NCI-H1436 (cell line): ENCODE measurements around the gene SFXN4.

Source experiments
- DNase-seq: peaks from one replicate; lab custom pipeline; 2025; lab: John Stamatoyannopoulos, UW

The SFXN4 gene

GRCh38 chr10:119165171-119166117 lies at the start of gene SFXN4:
TSS of gene SFXN4 (minus strand) at chr10:119165714. CDS start at chr10:119165647, 67 bp downstream.
- DNase-seq: peak; percentile 77

DNA sequence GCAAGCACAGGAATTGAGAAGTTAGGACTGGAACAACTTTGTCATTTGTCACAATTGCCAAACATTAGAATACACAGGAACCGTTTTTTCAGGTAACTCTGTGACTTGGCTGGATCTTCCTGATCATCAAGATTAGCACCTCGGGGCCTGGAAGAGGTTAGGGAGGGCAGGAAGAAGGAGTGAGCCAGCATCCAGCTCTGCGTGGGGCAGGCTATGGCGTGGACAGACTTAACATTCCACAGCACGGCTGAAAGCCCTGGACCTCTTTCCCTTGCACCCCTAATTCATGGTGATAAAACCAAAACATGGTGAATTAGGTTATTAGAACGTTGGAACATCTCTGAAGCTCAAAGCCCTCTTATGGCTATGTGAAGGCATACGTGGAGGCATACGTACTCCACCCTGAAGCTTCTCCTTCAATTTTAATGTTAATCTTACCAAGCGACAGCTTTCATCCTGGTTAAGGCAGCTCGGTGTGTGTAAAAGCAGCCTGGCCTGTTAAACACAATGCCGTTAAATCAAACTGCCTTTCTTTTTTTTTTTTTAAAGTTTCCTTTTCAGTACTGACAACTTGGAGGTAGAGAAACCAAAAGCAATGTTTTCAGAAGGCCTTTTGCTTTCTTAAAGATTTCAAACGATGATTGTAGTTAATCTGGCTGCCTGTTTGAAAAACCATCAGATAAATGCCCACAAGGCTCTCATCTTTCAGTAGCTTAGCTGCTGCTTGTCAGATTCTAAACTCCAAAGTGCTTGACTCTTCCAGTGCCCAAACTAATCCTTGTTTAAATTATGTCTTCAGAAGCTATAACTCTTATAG lies 46.3 kb upstream of the SFXN4 start:
- no peak for DNase-seq

DNA sequence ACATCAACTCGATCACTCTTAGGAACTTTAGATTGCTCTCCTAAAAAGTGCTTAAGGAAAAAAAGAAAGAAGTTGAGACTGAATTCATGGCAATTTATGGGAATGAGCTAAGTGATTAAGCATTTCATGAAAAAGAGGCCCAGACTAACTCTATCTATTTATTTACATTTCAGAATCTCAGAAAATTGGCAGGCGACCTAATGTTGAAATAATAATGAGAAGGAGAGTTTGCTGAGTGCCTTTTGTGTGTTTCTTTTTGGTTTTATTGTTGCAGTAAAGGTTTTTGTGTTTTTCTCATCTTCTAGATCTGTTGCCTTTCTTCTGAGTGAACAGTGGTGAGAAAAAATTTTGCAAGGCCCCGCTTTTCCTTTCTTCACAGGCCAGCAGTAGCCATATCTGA lies 45.7 kb upstream of the SFXN4 start:
- no peak for DNase-seq

DNA sequence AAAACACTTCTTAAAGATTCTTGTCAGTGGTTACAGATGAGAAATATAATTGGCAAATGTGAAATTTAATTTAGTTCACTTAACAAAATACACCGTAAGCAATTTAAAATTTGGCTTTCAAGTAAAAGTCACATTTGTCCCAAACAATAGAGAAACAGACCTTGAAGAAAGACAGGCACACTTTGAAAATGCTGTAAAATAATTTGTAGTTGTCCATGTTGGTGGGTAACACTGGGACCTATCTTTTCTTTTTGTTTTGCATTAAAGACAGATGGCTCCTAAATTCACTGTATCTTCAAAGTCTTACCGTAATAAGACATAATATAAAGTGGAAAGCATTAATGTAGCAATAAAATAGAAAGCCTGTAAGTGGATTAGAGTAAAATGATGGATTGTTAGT lies 45.1 kb upstream of the SFXN4 start:
- no peak for DNase-seq

DNA sequence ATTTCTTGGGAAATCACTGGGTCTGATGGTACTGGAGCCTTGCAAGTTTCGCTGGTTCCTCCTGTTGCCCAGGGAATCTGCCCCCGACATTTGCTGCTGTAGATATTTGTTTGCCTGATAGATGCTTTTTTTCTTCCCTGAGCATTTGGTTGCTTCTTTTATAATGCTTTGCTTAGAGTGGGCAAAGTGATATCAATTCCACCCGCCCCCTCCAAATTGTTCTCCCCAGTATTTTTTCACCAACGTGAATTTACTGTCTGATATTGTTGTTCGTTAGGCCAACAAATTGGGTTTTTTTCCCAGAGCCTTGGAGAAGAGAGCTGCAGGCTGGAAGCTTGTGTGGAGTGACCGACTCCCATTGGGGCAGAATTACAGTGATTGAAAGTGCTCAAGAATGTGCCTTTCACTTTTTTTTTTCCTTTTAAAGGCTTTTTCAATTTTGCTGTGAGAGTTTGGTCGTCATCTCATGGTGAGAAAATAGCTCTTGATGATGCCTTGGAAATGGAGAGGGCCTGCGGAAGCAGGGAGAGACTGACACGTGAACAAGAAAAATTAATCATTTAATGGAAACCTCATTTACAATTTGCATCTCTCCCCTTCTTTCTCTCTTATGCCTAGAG lies 44.3 kb upstream of the SFXN4 start:
- DNase-seq: no peak

- DNase-seq: peak; percentile 25
Observed at GRCh38 chr10:119209035-119209735, 43.7 kb upstream of the SFXN4 start.

- DNase-seq: no peak
Observed at GRCh38 chr10:119208553-119208940, 43.0 kb upstream of the SFXN4 start.

GRCh38 chr10:119207713-119208552 lies 42.4 kb upstream of the SFXN4 start:
- no peak for DNase-seq

- DNase-seq: peak; percentile 97
Observed at GRCh38 chr10:119207366-119207666, 41.8 kb upstream of the SFXN4 start, which contains the start of gene GRK5. TSS of gene GRK5 (plus strand) at chr10:119207571. CDS start at chr10:119207918, 347 bp downstream.

DNA sequence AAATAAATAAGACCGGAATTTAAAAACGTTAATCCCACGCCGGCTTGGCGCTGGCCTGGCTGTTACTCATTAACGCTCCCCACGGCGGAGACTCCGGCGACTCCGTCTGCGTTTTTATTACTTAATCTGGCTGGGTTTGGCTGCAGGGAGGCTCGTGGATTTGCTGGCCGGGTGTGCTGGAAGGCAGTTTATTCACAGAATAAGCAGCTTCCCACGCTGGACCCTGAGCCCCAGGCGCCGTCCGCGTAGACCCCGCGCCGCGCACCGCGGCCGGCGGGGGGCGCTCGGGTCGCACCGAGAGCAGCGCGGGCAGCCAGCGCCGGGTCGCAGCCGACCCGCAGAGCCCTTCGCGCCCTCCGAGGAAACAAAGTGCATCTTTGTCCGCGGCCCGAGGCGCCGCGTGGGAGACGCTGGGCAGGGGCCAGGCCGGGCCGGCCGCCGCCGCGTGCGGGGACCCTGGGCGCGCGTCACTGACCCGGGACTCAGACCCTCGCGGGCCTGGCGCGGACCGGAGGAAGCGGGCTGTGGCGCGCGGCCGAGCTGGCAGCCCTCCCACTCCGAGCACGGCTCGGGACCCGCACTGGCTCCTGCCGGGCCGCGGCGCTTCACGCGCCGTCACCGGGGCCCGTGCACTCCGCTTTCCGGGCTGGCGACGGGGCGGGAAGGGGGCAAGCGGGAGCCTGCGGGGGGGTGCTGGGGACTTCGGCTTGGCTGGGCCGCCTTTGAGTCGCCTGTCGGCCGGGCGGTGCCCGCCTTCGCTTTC lies 41.3 kb upstream of the SFXN4 start:
- DNase-seq: peak; percentile 66

DNA sequence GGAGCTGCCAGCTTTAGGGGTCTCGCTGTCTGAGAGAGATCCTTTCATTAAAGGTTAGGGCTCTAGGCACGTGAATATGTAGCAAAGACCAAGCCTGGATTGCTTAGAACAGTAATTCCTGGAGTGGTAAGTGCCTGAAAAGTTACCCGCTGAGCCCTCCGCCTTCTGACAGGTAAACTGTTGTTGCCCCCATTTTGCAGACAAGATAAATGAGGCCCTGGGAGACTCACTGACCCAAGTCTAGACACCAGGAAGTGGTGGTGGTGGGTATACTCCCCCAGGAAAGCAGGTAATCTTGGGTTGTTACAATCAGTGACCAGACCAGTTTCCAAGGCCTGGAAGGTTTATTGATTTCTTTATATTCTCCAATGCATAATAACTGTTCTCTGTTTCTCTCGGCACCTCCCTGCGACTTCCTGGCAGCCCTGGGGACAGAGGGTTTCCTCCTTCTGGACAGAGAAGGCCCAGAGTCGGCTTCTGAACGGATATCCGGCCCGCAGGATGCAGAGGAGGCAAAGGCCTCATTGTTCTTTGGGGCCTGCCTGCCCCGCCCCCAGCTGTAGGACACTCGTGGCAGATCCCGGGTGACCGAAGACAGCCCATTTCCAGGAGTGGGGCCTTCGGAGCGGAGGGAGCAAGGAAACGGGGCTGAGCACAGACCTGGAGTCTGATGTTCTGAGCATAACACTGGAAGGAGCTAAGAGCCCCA lies 40.5 kb upstream of the SFXN4 start:
- no peak for DNase-seq

DNA sequence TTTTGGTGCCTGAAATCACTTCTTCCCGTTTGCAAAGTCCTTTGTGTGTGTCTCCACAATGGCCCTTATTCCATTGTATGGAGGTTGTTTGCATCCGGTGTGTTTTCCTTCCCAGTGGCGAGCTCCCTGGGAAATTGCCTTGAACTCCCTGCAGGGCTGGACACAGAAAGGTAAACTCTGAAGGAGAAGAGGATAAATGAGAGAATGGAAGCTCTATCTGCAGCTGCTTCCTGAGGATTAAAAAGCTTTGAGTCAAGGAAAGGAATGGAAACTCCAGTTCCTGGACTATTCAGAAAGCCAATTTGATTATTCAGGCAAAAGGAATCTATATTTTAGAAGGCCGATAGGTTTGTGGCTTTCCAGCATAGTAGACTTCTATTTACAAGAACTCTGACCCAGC lies 37.5 kb upstream of the SFXN4 start:
- no peak for DNase-seq

DNA sequence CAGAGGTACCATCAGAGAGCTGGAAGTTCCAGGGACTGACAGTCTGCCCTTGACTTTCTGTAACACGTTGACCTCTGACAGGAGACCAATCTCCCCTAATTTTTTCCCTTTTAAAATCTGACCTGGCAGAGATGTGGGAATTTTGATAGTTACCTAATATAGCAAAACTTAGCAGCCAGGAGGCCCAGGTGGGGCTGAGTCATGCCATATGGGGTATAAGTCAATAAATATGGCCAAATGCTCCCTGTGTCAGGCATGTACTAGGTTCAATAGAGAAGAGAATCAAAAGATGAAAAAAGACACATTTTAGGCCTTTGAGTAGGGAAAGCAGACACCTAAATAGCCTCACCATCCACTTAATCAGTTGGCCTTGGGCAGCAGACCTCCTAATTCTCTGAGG lies 35.7 kb upstream of the SFXN4 start:
- DNase-seq: no peak

DNA sequence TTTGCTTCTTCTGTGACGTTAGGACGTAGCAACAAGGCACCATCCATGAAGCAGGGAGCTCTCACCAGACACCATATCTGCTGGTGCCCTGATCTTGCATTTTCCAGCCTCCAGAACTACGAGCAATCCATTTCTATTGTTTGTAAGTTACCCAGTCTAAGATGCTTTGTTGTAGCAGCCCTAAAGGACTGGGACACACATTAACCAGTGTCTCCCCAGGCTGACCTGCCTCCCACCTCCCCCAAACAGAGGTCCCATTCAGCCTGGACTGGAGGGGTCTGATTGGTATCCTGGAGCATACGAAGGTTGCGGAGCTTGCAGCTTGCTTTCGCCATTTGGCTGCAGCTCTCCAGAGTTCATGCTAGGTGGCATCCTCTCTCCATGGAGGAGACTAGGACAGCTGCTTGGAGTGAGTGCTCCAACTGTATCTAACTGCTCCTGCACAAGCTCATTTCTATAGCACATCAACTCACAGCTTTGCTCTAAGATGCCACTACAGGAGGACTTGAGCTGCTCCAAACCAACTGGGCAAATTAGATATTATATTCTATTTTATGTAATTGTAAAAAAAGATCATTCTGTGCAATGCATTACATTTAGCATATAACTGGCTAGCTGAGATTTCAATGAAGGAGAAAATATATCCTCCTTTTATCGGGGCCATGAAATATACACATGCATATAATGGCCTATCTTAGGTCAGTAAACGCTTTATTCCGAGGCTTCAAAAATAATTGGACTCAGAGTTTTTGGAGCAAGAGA lies 33.9 kb upstream of the SFXN4 start:
- DNase-seq: peak; percentile 61

DNA sequence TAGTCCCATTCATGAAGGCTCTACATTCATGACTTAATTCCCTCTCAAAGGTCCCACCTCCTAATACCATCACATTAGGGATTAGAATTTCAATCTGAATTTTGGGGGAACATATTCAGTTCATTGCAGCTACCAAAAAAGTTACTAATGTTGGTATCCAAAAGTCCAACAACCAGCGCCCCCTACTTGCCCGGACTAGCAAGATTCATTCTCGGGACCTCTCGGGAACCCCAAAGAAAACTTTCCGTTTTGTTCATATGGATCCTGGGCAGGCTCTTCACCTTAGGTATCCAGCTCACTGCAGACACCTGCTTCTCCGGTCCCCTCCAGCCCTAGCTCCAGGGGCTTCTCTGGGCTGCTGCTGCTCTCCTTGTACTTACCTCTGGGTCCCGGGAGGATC lies 32.9 kb upstream of the SFXN4 start:
- DNase-seq: no peak

DNA sequence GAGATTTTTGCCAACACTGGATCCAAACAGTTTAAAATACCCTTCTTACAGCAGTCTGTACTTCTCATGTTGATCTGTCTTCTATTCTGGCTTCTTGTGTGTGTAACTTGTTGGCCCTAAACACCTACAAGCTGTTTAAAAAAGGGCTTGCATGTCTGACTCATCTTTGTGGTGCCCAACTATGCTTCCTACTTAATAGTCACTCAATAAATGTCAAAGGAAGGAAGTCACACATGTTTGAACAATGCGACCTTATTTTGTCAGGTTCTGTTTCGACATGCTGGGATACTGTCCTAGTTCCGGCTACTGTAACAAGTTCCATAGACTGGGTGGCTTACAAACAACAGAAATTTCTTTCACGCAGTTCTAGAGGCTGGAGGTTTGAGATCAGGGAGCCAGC lies 32.4 kb upstream of the SFXN4 start:
- no peak for DNase-seq

- no peak for DNase-seq
Observed at GRCh38 chr10:119191881-119192280, 26.4 kb upstream of the SFXN4 start.

DNA sequence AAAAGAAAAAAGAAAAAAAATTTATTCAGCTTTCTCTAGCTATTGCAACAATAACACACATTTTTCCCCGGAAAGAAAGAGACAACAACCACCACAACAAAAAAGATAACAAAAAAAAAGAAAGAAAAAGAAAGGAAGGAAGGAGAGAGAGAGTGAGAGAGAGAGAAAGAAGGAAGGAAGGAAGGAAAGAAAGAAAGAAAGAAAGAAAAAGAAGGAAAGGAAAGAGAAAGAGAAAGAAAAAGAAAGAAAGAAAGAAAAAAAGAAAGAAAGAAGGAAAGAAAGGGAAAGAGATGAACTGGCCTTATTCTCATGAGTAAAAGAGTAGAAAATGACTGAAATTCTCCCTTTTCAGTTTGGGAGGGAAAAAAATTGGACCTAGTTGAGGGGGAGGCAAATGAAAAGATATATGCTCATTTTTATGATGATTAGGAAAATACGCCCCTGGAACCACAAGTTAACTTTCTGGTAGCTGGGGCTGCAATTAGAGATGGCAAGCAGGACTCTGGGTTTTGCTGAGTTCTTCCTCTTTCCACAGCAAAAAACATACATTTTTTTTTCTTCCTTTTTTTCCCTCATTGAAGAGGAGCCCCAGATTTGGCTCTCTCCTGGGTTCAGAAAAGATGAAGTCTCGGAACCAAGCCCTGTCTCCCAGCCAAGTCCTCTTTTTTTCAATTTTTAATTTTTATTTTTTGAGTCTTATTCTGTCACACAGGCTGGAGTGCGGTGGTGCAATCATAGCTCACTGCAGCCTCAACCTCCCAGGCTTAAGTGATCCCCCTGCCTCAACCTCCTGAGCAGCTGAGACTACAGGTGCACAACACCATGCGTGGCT lies 25.7 kb upstream of the SFXN4 start:
- no peak for DNase-seq
